ENCODE data around the gene PZP. TPM values are rescaled to one million over a fixed set of nuclear protein-coding genes. Genes with fewer than 3 reads are reported as not detected.

PZP gene
- total RNA-seq, 1 donor from 2014 or later: not detected

- H3K27me3 Mint-ChIP-seq (ENCODE audit: low read depth): peaks cover 2% of the 10 kb centered on the region
- no peak for DNase-seq (ENCODE audit: low spot score in 2 of 2, unreplicated experiment in 2 of 2)
- TF ChIP-seq, protein P1, sequence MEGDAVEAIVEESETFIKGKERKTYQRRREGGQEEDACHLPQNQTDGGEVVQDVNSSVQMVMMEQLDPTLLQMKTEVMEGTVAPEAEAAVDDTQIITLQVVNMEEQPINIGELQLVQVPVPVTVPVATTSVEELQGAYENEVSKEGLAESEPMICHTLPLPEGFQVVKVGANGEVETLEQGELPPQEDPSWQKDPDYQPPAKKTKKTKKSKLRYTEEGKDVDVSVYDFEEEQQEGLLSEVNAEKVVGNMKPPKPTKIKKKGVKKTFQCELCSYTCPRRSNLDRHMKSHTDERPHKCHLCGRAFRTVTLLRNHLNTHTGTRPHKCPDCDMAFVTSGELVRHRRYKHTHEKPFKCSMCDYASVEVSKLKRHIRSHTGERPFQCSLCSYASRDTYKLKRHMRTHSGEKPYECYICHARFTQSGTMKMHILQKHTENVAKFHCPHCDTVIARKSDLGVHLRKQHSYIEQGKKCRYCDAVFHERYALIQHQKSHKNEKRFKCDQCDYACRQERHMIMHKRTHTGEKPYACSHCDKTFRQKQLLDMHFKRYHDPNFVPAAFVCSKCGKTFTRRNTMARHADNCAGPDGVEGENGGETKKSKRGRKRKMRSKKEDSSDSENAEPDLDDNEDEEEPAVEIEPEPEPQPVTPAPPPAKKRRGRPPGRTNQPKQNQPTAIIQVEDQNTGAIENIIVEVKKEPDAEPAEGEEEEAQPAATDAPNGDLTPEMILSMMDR (IDR thresholded peaks at IDR 0.05; ENCODE audit: unreplicated experiment): no peak
- H3K4me3 Mint-ChIP-seq: no peak overlapping the region
- no peak overlapping the region for H3K27ac Mint-ChIP-seq
- H3K9me3 Mint-ChIP-seq: no peaks in the 10 kb centered on the region
- H3K36me3 Mint-ChIP-seq: no peaks in the 10 kb centered on the region
- H3K4me1 Mint-ChIP-seq: peaks cover 7% of the 10 kb centered on the region
Measured at GRCh38 chr12:9111525-9111924, 96.7 kb downstream of the PZP start.

- Mint-ChIP-seq H3K27me3 (ENCODE audit: low read depth) (peaks cover 2% of the 10 kb centered on the region), H3K27ac (no peak overlapping the region)
Measured at GRCh38 chr12:9109737-9110491, 98.3 kb downstream of the PZP start.

GRCh38 chr12:9109213-9109522, 99.0 kb downstream of the PZP start:
- Mint-ChIP-seq H3K9me3 (no peaks in the 10 kb centered on the region), H3K27ac (no peak overlapping the region), H3K4me3 (no peak overlapping the region), H3K27me3 (ENCODE audit: low read depth) (peaks cover 2% of the 10 kb centered on the region), H3K4me1 (no peaks in the 10 kb centered on the region), H3K36me3 (no peaks in the 10 kb centered on the region)
- no peak for DNase-seq (ENCODE audit: low spot score in 2 of 2, unreplicated experiment in 2 of 2)
- TF ChIP-seq, protein P1 (IDR thresholded peaks at IDR 0.05; ENCODE audit: unreplicated experiment): no peak

More at GRCh38 chr12:9109737-9110491, 98.3 kb downstream of the PZP start:
- TF ChIP-seq, protein P1 (IDR thresholded peaks at IDR 0.05; ENCODE audit: unreplicated experiment): no peak
- Mint-ChIP-seq H3K4me3 (no peak overlapping the region), H3K4me1 (no peaks in the 10 kb centered on the region), H3K9me3 (no peaks in the 10 kb centered on the region), H3K36me3 (no peaks in the 10 kb centered on the region)
- DNase-seq (ENCODE audit: low spot score in 2 of 2, unreplicated experiment in 2 of 2): no peak

GRCh38 chr12:9108504-9109212, 99.5 kb downstream of the PZP start:
- Mint-ChIP-seq H3K36me3 (no peaks in the 10 kb centered on the region), H3K27me3 (ENCODE audit: low read depth) (peaks cover 2% of the 10 kb centered on the region), H3K27ac (no peak overlapping the region), H3K9me3 (no peaks in the 10 kb centered on the region), H3K4me1 (no peaks in the 10 kb centered on the region), H3K4me3 (no peak overlapping the region)
- no peak for DNase-seq (ENCODE audit: low spot score in 2 of 2, unreplicated experiment in 2 of 2)
- TF ChIP-seq, protein P1 (IDR thresholded peaks at IDR 0.05; ENCODE audit: unreplicated experiment): no peak

GRCh38 chr12:9107542-9107873, 100.7 kb downstream of the PZP start:
- DNase-seq (ENCODE audit: low spot score in 2 of 2, unreplicated experiment in 2 of 2): no peak
- H3K36me3 Mint-ChIP-seq: no peaks in the 10 kb centered on the region
- H3K27ac Mint-ChIP-seq: no peak overlapping the region
- no peaks in the 10 kb centered on the region for H3K9me3 Mint-ChIP-seq
- no peak overlapping the region for H3K4me3 Mint-ChIP-seq
- TF ChIP-seq, protein P1 (IDR thresholded peaks at IDR 0.05; ENCODE audit: unreplicated experiment): no peak
- H3K27me3 Mint-ChIP-seq (ENCODE audit: low read depth): peaks cover 2% of the 10 kb centered on the region
- H3K4me1 Mint-ChIP-seq: no peaks in the 10 kb centered on the region
